ENCODE results near the gene MYO5B.
"Not testable (repeated sequence)": the region's sequence is repeated elsewhere in the genome, so short reads cannot be mapped to it uniquely, and the experiment has no call there.

MYO5B gene

GRCh38 chr18:49812286-49813068 lies 382.5 kb downstream of the MYO5B start:
- DNase-seq (ENCODE audit: low read depth, low spot score) = no peak
- H3K4me3 ChIP-seq (ENCODE audit: low read depth, low read length) = peak overlapping the region; percentile 93
- POLR2A ChIA-PET = no interaction called here
- CTCF ChIA-PET = interaction anchor here (0.8 to 1.7 kb wide), 5 partner anchors 46 to 302 kb away, joined by 3 to 5 read pairs (median 3); no protein-coding TSS in a partner anchor
- TF ChIP-seq CTCF (IDR thresholded peaks at IDR 0.05; ENCODE audit: insufficient read depth, low read length, missing control alignments) = no peak

- ChIA-PET POLR2A (no interaction called here), CTCF (interaction anchor here (0.8 to 2.6 kb wide), 7 partner anchors 47 to 301 kb away, joined by 3 to 6 read pairs (median 3); no protein-coding TSS in a partner anchor)
- no peak for TF ChIP-seq CTCF (IDR thresholded peaks at IDR 0.05; ENCODE audit: insufficient read depth, low read length, missing control alignments)
- DNase-seq (ENCODE audit: low read depth, low spot score) = no peak
- H3K4me3 ChIP-seq (ENCODE audit: low read depth, low read length) = no peak overlapping the region; the same call in none of the 2 replicates
Observed at GRCh38 chr18:49811151-49811938, 383.6 kb downstream of the MYO5B start.

GRCh38 chr18:49808553-49809191 lies 386.3 kb downstream of the MYO5B start:
- POLR2A ChIA-PET; H3K4me3 ChIP-seq (ENCODE audit: low read depth, low read length); DNase-seq (ENCODE audit: low read depth, low spot score): not testable (repeated sequence)
- CTCF ChIA-PET = interaction anchor here (1.4 to 2.6 kb wide), 2 partner anchors 49 to 249 kb away, joined by 3 to 6 read pairs; no protein-coding TSS in a partner anchor

- ChIA-PET POLR2A (no interaction called here), CTCF (interaction anchor here (2.0 kb wide), 1 partner anchor 55 kb away, joined by 5 read pairs; no protein-coding TSS in a partner anchor)
- no peak for DNase-seq (ENCODE audit: low read depth, low spot score)
- TF ChIP-seq CTCF (IDR thresholded peaks at IDR 0.05; ENCODE audit: insufficient read depth, low read length, missing control alignments) = no peak
- no peak overlapping the region for H3K4me3 ChIP-seq (ENCODE audit: low read depth, low read length)
Observed at GRCh38 chr18:49804096-49804495, 390.9 kb downstream of the MYO5B start.

GRCh38 chr18:49802623-49803022 lies 392.3 kb downstream of the MYO5B start:
- DNase-seq (ENCODE audit: low read depth, low spot score) = no peak
- no peak for TF ChIP-seq CTCF (IDR thresholded peaks at IDR 0.05; ENCODE audit: insufficient read depth, low read length, missing control alignments)
- POLR2A ChIA-PET = no interaction called here
- CTCF ChIA-PET = interaction anchor here (2.0 kb wide), 1 partner anchor 56 kb away, joined by 5 read pairs; no protein-coding TSS in a partner anchor
- H3K4me3 ChIP-seq (ENCODE audit: low read depth, low read length) = no peak overlapping the region

- POLR2A ChIA-PET; H3K4me3 ChIP-seq (ENCODE audit: low read depth, low read length): not testable (repeated sequence)
- CTCF ChIA-PET = interaction anchor here (0.8 kb wide), 1 partner anchor 20 kb away, joined by 3 read pairs; no protein-coding TSS in a partner anchor
Observed at GRCh38 chr18:49800491-49800890, 394.5 kb downstream of the MYO5B start.

GRCh38 chr18:49799806-49800205 lies 395.1 kb downstream of the MYO5B start:
- POLR2A ChIA-PET; H3K4me3 ChIP-seq (ENCODE audit: low read depth, low read length); DNase-seq (ENCODE audit: low read depth, low spot score); CTCF ChIA-PET: not testable (repeated sequence)

More at GRCh38 chr18:49800491-49800890, 394.5 kb downstream of the MYO5B start:
- DNase-seq (ENCODE audit: low read depth, low spot score) = not testable (repeated sequence)
